Fibroblast of peridontal ligament (primary cell): ENCODE data around the gene C20orf144.
"Not testable (repeated sequence)": the region's sequence is repeated elsewhere in the genome, so short reads cannot be mapped to it uniquely, and the experiment has no call there.

Experiments used
- DNase-seq: peaks from one replicate; pipeline ENCODE4 v3.0.0-alpha.2; 2010; ENCODE audit errors: extremely low read depth

Gene C20orf144

DNA sequence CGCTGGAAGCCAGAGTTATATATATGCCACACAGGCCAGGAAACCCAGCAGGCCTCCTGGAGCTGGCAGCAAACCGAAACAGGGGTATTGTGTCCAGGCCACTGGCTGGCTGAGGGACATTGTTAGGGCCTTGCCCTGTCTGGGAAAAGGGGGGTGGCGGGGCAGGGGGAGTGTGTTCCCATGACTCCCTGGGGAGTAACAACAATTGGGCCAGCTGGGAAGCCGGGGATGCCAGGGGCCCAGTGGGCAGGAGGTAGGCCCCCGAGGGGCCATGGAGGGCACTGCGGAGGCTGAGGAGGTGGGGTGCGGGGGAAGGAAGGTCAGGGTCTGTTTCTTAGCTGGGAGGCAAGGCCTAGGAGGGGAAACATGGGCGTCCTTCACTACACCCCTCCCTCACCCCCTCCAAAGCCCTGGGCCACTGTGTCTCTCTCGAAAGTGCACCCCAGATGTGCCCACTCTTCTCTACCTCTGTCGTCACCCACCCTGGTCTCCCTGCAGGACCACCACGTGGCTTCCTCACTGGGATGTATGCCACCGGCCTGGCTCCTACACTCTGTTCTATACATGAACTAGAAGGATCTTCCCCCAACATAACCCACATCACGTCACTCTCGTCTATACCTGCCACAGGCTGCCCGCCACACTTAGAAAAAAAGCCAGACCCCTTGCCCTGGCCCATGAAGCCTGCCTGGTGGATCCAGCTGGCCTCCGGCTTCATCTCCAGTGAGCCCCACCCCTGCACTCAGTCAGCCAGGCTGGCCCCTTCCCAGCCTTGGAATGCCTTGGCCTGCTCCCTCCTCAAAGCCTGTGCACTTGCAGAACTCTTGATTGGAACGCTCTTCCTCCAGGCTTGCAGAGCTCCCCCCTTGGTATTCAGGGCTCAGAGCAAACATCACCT lies 31.9 kb downstream of the C20orf144 start:
- peak; percentile 13 for DNase-seq

DNA sequence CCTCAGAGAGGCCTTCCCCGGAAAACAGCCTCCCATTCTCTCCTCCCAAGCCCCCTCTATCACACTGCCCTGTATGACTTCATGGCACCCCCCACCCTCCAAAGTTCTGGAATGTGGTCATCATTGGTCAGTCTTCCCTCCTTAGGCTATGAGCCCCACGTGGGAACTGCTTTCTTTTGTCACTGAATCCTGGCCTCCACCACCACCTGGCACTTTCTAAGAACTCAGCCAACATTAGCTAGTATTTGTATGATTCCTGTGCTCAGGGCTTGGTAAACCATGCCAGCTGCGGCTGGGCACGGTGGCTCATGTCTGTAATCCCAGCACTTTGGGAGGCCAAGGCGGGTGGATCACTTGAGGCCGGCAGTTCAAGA lies 32.5 kb downstream of the C20orf144 start:
- DNase-seq = no peak

DNA sequence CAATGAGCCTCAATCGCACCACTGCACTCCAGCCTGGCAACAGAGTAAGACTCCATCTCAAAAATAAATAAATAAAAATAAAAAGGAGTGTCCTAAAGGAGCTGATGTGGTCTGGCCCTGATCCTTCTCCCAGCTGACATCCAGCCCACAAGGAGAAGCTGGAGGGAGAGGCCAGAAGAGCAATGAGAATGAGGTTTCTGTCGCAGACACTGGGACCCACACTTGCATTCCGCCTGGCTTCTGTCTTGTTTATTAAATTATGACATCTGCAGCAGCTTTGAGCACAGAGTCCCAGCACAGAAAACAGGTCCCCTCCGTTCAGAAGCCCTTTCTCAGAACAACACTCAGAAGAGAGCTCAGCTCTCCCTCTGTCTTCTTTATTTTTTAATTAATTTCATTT lies 34.3 kb downstream of the C20orf144 start:
- DNase-seq = peak; percentile 12

DNA sequence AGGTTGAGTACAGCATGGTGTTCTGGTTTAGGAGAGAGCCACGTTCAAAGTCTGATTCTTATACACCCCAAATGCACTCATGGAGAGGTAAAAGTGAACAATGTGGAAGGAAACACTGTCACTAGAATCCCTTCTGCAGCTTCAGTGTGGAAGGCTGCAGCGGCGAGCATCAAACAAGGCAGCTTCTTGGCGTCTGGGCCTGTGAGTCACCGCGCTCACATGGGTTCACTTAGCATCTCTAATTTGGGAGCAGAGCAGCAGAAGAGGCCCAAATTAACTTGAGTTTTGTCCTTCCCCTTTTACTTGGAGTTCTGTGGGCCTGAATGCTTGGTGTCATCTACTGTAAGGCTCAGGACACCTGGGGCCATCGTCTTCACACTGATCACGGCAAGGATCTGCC lies 35.0 kb downstream of the C20orf144 start:
- DNase-seq = peak; percentile 78

DNA sequence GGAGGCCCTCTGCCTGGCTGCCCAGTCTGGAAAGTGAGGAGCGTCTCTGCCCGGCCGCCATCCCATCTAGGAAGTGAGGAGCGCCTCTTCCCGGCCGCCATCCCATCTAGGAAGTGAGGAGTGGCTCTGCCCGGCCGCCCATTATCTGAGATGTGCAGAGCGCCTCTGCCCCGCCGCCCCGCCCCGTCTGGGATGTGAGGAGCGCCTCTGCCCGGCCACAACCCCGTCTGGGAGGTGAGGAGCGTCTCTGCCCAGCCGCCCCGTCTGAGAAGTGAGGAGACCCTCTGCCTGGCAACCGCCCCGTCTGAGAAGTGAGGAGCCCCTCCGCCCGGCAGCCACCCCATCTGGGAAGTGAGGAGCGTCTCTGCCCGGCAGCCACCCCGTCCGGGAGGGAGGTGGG lies 36.8 kb downstream of the C20orf144 start:
- DNase-seq = not testable (repeated sequence)

DNA sequence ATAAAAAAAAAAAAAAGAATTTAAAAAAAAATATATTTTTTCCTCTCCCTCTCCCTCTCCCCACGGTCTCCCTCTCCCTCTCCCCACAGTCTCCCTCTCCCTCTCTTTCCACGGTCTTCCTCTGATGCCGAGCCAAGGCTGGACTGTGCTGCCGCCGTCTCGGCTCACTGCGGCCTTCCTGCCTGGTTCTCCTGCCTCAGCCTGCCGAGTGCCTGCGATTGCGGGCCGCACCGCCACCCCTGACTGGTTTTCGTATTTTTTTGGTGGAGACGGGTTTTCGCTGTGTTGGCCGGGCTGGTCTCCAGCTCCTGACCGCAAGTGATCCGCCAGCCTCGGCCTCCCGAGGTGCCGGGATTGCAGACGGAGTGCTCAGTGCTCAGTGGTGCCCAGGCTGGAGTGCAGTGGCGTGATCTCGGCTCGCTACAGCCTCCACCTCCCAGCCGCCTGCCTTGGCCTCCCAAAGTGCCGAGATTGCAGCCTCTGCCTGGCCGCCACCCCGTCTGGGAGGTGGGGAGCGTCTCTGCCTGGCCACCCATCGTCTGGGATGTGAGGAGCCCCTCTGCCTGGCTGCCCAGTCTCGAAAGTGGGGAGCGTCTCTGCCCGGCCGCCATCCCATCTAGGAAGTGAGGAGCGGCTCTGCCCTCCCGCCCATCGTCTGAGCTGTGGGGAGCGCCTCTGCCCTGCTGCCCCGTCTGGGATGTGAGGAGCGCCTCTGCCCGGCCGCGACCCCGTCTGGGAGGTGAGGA lies 38.7 kb downstream of the C20orf144 start:
- not testable (repeated sequence) for DNase-seq

DNA sequence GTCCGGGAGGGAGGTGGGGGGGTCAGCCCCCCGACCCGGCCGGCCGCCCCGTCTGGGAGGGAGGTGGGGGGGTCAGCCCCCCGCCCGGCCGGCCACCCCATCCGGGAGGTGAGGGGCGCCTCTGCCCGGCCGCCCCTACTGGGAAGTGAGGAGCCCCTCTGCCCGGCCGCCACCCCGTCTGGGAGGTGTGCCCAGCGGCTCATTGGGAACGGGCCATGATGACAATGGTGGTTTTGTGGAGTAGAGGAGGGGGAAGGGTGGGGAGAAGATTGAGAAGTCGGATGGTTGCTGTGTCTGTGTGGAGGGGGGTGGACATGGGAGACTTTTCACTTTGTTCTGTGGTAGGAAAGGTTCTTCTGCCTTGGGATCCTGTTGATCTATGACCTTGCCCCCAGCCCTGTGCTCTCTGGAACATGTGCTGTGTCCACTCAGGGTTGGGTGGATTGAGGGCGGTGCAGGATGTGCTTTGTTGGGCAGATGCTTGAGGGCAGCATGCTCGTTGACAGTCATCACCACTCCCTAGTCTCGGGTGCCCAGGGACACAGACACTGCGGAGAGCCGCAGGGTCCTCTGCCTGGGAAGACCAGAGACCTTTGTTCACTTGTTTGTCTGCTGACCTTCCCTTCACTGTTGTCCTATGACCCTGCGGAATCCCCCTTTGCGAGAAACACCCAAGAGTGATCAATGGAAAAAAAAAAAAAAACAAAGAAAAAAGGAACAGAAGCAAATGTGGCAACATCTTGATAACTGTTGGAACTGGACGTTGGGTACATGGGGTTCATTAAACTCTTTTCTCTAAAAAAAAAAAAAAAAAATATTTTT lies 39.7 kb downstream of the C20orf144 start:
- DNase-seq = no peak

DNA sequence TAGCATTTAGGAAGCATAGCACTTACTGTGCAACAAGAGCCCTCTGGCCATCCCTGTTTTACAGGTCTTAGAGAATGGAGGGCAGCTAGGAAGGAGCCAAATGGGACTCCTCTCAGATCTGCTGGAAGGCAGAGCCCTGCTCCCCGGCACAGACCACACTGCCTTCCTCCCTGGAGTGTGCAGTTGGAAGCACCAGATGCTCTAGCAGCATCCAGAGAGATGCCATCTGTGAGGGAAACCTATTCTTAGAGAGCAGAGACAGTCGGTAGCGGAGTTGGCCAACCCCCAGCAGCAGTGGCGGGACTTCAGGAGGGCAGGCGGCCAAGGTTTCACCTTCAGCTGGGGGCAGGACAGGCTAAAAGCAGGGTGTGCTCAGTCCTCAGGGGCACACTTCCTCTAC lies 40.7 kb downstream of the C20orf144 start:
- DNase-seq = no peak

DNA sequence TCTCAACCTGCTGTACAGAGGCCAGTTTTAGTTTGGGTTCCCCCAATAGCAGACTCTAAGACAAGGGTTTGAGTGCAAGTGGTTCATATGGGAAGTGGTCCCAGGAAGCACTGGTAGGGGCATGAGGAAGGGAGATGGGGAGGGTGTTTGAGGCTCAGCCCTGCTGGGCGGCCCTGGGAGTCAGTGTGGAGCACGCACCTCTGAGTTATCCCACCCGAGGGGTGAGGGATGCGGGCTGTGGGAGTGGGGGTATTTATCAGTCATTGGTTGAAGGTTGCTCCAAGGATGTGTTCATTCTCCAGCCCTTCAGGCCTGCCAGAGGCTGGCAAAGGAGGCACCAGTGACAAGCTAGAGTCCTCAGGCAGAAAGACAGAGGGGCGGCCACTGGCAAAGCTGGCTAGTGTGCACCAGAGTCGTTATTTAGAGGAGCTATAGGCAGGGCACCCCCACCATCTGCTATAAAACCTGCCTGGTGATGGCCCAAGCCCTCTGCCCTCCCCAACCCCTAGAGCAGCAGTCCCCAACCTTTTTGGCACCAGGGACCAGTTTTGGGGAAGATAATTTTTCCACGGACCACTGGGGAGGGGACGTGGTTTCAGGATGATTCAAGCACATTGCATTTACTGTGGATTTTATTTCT lies 41.5 kb downstream of the C20orf144 start:
- DNase-seq = no peak

DNA sequence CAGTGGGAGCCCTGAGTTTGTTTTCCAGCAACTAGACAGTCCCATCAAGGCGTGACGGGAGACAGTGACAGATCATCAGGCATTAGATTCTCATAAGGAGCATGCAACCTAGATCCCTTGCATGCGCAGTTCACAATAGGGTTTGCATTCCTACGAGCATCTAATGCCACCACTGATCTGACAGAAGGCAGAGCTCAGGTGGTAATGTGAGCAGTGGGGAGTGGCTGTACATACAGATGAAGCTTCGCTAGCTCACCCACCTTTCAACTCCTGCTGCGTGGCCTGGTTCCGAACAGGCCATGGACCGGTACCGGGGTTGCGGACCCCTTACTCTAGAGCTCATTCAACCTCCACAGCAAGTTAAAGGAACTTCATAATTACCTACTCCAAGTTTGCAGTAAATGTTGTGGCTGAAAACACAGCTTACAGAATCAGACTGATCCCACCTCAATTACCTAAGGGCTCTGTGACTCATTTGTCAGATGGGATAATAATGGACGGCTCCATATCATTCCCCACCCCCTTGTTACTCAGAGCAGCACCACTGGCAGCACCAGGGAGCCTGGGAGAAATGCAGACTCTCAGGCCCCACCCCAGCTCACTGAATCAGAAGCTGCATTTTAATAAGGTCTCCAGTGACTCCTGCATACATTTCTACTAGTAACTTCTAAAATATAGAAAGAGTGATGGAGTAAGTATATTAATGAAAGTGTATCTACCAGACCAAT lies 42.2 kb downstream of the C20orf144 start:
- DNase-seq = no peak

DNA sequence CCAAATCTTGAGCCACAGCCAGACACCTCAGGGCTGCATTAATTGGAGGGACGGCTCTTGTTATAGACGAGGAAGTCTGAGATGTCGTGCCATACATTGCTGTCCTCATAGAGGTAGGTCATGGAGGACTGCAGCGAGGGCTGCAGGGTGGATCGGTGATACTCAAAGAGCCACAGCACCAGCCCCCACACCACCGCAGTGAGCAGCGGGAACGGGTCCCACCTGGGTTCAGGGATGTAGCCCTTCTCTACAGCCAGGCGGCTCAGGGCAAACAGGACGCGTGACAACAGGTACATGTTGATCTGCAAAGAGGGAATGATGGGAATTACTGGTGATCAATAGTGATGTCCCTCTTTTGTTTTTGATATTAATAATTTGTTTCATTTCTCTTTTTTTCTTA lies 45.5 kb downstream of the C20orf144 start:
- no peak for DNase-seq

DNA sequence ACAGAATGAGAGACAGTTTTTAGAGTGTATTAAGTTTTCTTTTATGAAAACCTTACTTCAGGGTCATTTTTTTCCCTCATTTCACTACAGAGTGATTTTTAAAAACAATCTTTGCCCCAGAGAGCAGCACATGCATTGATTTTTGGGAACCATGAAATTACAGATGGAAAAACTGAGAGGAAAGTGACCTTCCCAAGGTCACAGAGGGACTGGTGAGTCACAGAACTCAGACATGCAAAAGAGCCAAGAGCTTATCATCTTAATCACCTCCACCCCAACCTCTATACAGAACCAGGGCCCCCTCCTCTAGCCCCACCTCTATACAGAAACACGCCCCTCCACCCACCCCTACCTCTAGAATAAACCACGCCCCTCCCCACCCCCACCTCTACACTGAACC lies 47.3 kb downstream of the C20orf144 start:
- no peak for DNase-seq

DNA sequence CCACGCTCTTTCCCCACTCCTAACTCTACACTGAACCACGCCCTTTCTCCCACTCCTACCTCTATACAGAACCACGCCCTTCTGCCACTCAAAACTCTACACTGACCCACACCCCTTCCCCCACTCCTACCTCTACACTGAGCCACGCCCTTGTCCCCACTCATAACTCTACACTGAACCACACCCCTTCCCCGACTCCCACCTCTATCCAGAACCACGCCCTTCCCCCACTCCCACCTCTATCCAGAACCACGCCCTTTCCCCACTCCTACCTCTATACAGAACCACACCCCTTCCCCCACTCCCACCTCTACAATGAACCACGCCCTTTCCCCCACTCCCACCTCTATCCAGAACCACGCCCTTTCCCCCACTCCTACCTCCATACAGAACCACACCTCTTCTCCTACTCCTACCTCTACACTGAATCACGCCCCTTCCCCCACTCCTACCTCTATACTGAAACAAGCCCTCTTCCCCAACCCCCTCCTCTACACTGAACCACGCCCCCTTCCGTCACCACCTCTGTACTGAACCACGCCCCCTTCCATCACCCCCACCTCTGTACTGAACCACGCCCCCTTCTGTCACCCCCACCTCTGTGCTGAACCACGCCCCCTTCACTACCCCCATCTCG lies 47.9 kb downstream of the C20orf144 start:
- no peak for DNase-seq

DNA sequence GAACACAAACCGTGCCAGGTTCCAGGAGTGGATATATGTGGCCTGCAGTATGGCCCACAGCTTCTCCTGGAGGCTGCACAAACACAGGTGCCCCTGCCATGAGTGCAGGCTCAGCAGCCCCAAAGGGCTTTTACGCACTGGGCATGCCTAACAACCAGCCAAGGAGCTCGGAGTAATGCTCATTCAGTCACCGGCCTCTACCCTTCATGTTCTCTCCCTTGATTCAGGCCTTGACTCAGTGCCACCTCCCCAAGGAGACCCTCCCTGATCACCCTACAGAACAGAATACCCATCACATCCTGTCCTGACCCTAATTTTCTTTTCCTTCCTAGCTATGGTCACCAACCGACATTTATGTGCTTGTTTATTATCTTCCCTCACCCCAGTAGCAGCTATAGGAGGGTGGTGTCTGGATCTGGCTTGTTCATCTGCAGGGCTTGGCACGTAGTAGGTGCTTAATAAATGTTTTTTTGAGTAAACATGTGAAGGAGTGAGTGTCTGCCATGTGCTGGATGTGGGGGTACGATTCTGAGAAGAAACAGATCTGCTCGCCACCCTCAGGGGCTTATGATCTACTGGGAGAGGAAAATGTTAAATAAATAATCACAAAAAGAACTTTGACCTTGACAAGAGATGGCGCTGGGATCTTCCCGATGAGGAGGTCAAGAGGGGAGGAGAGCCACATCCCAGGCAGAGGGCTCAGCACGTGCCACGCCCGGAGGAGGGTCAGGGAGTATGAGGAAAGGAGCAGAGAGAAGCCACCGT lies 48.7 kb downstream of the C20orf144 start:
- DNase-seq = no peak

DNA sequence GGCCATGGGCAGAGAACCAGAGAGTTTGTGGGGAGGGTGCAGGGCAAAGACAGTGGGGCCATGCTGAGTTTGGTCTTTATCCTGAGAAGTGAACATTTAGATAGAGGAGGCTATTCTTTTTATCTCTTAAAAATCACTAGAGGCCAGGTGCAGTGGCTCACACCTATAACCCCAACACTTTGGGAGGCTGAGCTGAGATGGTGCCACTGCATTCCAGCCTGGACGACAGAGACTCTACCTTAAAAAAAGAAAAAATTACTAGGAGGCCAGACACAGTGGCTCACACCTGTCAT lies 49.3 kb downstream of the C20orf144 start:
- no peak for DNase-seq
